HepG2 (cell line): ENCODE data around the gene TBC1D5.

ENCODE experiments used
- CEBPB ChIP-seq: IDR thresholded peaks from 2 replicates; pipeline ENCODE4 v1.6.1; 2011; ENCODE audit warnings: low read depth, low read length, improper control_type of control experiment, borderline replicate concordance
- IRF9 ChIP-seq: sonication (generic); formaldehyde crosslinking; IDR thresholded peaks from 2 replicates; pipeline ENCODE4 v1.8.0; 2022; ENCODE audit warnings: missing genetic modification reagents, mild to moderate bottlenecking, borderline replicate concordance
- YY1 ChIP-seq: IDR thresholded peaks from 2 replicates; pipeline ENCODE4 v1.6.1; 2011; ENCODE audit warnings: low read length, low read depth, moderate library complexity, mild to moderate bottlenecking; ENCODE audit not compliant: insufficient read depth, insufficient replicate concordance

- TF ChIP-seq IRF9 (CRISPR knock-in tag) (no peak), CEBPB (no peak), YY1 (no peak)
These were observed 588.2 kb downstream of the TBC1D5 start for GRCh38 chr3:17154221-17154620.
